D341Med (cell line): ENCODE results near the gene HIVEP3.

Experiments used
- DNase-seq: peaks from one replicate; pipeline ENCODE4 v3.0.0; 2012; ENCODE audit warnings: low spot score

Gene HIVEP3

DNA sequence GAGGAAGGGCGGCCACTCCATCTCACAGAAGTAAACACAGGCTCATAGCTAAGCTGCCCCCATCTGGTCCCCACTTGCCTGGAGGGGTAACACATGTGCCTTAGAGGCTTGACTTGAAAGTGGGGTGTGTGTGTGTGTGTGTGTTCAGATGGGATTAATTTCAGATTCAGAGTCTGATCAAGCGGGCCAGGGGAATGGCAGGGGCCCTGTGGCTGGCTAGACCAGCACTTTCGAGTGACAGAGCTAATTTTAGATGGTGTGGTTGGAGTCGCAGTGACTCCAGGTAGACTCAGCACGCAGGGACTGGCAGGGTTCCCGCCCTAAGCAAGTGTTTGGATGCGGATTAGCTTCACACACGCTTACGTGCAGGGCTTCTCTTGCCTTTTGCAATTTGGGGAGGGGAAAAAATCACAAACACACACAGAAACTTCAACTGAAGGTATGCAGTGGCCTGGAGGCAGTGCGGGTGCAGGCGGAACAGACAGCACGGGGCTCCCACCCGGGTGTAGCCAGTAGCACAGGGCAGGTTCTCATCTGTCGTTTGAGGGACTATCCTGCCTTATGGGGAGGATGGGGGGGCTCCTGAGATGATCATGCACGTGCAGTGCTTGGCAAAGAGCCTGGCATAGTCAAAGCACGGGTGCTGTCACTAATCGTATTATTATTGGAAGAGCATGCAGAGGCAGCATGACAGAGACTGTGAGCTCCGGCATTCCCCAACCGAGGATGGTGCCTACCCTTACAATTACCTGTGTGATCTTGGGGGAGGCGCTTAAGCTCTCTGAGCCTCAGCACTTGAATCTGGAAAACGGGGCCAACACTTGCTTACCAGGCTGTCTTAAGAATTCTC, 435.5 kb downstream of the HIVEP3 start:
- peak; percentile 63 for DNase-seq

DNA sequence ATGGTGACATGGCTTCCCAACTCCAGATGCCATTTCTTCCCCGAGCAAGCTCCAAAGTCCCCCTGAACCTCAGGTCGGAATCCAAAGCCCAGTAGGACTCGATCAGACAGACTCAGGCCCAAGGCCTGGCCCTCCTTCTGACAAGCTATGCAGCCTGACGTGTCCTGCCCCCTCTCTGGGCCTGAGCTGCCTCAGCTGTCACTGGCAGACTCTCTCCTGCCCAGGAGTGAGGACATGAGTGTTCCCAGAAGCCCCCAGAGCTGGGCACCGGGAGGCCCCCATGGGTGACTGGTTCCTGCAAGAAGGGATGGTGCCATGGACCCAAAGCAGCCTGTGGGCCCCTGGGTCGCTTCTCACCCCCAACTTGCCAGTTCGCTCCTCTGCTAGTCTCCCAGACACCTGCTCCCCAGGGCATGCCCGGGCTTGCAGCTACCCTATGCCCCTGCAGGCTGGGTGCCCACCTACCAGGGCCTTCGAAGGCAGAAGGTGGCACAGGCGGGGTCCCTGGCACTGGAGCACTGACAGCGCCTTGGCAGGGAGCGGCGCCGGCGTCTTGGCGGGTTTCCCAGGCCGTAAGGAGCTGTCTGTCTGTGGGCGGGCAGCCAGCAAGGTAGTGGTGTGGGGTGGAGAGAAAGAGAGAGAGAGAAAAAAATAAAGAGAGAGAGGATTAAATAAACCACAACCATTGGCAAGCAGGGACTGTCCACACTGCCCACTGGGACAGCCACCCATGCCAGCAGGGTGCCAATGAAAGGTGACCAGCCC, 436.5 kb downstream of the HIVEP3 start:
- peak; percentile 84 for DNase-seq

DNA sequence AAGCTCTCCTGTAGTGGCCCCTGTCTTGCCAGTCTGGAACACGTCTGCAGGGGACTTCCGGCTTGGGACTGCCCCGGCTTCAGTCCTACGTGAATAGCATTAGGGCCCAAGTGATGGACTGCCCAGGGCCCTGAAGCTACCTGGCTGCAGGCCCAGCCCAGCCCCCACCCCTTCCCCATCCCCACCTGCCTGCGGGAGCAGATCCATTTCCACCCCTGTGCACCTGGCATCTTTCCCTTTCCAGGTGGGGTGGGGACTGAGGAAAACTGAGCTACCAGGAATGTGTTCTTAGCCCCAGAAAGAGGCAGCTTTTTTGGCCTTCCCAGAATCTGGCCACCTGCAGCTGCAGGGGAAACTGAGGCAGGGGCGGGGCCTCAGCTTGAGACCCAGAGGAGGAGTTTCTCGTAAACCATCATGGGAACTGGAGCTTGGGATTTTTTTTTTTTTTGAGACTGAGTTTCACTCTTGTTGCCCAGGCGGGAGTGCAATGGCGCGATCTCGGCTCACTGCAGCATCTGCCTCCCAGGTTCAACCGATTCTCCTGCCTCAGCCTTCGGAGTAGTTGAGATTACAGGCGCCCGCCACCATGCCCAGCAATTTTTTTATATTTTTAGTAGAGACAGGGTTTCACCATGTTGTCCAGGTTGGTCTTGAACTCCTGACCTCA, 437.5 kb downstream of the HIVEP3 start:
- DNase-seq, result no peak

DNA sequence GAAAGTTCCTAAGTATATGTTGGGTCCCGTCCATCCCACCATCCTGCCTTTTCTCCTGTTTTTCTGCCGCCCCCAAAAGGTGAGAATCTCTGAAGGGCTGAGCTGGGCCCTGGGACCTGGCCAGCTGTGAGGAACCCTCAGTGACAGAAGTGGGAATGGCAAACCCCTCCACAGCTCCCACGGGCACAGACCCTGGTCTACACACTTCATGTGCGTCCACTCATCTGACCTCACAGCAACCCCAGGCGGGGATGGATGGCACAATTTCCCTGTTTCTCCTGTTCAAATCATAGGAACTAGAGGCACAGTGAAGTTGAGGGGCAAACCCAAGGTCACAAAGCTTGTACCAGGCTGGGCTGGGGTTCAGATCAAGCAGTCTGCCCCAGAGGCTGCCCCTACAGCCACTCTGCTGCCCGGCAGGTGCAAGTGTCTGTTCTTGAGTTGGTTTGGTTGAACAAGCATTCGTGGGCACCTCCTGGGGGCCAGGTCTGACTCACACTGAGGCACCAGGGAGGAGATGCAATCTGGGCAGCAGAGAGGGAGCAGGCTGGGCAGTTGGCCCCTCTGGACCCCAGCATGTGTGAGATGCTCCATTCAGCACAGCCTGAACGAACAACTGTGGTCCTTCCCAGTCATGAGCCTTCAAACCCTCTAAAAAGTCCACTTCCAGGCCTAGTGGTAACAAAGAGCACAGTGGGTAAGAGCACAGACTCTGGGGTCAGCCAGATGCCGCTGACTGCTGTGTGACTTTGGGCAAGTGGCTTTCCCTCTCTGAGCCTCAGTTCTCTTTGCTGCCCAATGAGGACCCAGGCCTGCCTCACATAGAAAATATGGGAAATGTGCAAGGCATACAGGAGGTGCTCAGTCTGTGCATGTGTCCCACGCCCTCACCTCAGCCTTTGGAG, 438.3 kb downstream of the HIVEP3 start:
- DNase-seq, result no peak

DNA sequence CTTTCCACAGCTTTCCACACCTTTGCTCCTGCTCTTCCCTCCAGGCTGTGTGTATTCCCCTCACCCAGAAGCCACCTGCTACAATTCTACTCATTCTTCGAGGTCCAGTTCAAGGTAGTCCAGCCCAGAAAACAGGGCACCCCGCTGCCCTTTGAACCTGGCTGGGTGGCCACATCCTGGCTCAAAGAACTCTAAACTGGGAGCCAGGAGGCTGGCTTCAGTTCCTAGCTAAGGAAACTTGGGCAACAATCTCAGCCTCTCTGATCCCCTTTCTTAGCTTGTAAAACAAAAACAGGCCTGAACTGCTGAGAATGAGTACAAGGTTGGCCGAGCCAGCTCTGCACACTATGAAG, 438.9 kb downstream of the HIVEP3 start:
- no peak for DNase-seq

DNA sequence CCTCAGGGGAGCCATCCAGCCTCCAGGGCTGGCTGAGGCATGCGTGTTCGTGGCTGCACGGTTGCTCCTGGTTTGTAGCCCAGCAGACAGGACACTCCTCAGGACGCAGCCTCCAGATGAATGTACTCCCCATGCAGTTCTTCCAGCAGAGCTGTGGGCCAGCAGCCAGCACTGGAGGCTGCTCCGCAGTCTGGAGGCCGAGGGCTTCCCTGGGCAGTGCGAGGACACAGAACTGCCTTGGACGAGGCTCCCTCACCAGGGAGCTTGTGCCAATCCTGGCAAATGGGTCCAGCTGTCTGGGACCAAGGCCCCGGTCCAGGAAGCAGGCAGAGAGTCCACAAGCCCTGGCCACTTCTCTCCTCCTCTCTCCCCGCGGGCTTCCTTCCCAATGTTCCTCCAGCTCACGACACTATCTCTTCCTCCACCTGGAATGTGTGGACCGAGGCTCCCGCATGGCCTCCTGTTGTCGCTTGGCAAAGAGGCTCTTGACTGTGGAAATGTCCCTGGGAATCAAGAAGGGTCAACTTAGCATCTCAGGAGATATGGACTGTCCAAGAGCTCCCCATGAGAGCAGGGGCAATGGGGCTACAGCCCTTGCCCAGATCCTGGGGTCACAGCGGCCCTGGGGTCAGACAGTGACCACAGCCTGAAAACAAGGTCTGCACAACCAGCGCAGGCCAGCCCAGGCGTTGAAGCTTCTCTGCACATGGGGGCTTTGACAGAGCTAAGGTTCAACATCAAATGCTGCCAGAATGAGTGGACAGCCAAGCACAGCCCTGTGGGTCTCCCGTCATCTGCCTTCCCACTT, 439.5 kb downstream of the HIVEP3 start:
- DNase-seq, result no peak

DNA sequence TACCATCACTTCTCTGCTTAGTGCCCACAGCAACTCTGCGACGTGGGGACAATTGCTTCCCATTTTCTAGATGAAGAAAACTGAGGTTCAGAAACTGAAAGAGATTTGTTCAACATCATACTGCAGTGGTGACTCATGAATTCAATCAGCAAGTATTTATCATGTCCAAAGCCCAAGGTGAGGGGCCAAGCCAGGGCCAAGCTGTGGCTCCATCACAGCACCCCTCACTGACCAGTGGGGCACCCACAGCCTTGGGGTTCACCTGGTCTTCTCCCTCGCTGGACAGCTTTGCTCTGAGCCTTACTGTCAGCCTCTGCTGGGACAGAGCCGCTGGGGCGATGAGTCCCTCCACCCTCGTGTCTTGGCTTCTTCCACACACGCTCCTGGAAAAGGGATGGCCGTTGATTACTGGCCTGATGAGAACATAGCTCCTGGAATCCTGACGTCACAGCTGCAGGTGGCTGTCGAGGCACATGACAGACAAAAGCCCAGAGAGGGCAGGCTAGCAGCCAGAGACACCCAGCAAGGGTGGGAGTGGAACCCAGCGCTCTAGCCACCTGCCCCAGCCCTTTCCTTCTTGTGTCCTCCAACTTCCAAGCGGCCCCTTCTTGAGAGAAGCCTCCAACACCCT, 440.5 kb downstream of the HIVEP3 start:
- no peak for DNase-seq

DNA sequence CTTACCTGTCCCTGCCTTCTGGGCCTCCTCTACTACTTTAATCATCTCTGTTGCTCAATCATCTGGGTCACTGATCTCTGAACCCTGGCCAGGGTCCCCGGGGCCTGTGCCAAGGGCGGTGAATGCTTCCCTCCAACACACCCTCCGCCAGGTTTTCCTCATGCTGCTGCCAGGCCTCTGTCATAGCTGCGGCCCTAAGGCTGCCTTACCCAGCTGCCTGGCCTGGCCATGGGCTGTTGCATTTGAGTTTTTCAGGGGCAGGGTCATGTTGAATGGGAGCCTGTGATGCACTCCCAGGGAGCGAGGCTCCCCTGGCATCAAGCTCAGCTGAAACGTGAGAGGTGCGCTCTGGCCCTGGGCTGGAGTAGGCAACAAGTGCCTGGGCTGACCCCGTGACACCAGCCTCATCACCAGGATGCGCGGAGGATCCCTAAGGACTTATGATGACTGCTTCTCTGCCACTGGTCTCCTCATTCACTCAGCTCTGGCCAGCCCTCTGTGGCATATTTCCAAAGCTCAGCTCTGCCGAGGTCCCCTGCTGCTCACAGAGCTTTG, 441.8 kb downstream of the HIVEP3 start:
- no peak for DNase-seq

DNA sequence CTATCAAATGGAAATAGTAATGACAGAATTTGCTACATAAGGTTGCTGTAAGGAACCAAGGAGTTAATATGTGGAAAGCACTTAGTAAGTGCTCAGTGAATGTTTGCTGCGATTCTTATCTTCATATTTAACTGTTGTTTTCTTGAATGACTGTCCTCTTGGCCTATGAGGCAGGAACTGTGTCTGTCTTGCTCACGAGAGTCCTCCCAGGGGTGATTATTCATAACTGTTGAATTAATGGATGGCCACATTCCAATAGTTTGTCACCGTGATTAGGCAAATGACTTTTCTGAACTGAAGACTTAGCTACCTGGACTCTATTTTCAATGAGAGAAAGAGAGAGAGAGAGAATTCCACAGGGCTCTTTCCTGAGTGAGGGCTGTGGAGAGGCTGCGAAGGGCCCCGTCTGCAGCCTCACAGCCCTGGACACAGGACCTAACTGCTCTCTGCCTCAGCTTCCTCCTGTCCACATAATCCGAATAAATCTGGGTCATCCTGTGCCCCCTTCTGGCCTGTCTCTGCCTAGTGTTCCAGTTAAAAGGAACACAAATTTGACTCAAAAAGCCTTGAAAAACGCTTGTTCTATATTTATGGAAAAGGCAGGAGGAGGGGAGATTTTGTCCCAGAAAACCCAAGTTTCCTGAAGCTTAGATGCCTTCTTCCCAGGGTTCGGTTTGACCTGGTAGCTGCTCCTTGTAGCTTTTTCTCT, 442.7 kb downstream of the HIVEP3 start:
- no peak for DNase-seq

DNA sequence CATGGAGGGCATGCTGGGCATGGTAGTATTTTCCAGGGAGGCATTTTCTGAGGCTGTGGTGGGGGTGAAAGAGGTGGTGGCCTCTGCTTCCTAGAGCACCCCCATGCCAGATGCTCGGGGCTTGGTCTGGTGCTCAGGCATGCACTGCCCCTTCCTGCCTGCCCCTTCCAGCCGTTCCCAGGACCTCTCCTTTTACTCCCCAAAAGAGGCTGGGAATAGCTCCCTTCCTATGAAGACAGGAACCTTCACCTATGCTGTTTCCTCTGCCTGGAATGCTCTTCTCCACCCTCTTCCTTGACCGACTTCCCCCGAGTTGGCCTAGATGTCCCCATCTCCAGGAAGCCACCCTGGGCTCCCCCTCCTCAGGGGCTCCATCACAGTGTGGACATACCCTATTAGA, 443.4 kb downstream of the HIVEP3 start:
- no peak for DNase-seq

DNA sequence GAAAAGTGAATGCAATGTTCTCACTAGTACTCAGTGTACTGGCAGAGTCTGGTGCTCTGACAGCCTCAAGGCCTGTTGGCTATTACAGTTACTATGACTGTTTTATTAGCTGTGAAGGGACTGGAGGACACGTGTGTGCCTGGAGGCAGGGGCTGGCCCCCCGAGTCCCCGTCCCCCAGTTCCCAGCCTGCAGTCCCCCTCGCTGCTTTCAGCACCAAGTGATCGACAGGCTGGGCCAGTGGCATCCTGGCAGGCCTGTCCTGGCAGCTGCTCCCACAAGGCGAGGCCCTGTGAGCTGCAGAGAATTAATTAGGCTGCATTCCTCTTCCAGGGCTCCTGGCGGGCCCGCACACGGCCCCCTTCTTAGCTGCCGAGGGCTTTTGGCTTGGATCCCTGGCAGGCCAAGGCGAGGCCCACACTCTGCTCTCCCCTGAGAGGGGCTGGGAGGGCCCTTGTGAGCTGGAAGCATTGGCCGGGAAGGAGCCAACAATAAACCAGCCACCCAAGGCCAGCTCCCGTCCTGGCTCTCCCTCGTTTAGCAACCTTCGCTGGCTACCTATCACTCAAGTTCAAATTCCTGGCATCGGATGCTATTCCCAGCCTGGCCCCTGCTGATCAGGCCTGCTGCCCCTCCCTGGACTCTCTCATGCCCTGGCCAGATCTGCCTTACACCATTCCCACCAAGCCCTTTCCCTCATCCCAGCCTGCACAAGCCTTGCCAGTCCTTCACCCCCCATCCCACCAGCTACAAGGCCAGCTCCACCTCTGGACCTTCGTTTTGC, 444.0 kb downstream of the HIVEP3 start:
- DNase-seq, result peak; percentile 65

DNA sequence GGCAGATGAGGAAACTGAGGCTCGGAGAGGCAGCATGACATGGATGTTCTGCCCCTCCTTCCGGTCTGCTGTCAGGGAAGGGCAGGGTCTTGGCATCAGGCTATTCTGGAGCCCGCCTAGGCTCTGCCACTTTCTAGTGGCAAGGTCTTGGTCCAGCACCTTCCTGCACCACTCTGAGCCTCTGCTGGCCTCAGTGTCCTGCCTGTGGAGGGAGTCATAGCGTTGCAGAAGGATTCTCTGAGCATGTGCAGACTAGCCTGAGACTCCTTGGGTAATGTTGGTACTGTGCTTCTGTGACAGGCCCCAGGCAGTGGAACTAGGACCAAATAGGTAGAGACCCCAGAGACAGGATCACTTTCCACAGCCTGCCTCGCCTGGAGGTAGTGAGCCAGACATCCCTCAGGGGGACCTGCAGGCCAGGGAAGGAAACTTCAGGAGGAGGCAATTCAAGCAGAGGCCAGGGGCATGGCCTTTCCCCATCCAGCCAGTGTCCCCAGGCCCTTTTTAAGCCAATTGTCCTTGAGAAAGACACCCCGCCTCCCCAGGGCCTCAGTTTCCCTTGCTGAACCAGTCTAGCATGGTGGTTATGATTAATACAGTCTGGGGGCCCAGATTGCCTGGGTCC, 444.9 kb downstream of the HIVEP3 start:
- DNase-seq, result no peak

DNA sequence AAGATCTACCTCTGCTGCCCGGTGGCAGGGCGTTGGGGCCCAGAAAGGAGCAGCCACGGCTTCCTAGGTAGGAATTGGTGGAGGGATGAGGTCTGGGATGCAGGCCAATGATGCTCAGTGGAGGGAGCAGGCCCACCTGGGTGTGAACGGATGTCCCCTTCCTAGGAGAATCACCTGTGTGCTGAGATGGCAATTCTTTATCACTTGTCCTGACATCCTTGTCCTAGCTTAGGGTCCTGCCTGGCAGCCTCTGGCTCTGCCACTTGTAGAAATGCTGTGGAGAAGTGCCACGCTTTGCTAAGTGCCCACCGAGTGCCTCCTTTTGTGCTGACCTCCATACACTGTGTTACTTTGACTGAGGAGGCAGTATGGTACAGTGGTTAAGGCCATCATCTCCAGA, 447.1 kb downstream of the HIVEP3 start:
- DNase-seq, result no peak

DNA sequence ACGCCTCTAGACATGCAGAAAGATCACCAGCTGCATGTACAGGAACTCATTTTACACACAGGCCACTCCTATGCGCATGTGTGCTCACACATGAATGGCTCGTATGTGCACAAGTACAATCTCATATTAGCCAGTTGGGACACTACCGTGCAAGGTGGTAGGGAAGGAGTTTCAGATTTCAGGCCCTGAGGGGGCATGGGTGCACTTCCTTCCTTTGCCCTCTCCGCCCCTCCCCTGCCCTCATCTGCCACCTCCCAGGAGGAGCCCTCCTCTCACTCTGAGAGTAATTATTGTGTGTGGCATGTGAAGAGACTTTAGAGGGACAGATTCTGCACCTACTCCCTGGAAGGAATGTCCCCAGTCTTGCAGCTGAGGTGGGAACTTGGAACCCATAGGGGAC, 449.0 kb downstream of the HIVEP3 start:
- no peak for DNase-seq

DNA sequence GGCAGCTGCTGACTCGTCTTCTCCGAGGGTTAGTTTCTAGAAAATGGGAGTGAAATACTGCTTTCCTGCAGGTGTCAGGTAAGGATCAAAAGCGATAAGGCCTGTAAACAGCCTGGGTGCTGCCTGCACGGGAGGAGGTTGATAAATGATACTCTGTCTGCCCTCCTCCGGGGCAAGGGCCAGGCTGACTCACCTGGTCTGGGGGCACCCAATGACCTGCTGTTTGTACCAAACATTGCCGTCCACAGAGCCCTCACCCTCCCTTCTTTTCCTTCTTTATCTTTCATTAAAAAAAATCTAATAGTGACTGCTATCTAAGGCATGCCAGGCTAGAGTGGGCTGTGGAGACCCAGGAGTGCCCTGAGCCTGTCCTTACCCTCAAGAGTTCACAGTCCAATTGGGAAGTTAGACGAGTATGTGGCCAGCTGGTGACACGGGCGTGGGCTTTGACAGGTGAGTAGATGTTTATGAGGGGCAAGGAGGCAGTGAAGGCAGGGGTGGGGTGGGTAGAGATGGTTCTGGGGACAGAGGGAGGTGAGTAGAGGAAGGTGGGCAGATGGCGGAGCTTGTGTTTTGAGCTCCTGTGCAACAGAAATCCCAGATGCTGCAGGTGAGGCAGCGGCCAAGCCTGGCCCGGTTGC, 450.5 kb downstream of the HIVEP3 start:
- DNase-seq, result no peak

DNA sequence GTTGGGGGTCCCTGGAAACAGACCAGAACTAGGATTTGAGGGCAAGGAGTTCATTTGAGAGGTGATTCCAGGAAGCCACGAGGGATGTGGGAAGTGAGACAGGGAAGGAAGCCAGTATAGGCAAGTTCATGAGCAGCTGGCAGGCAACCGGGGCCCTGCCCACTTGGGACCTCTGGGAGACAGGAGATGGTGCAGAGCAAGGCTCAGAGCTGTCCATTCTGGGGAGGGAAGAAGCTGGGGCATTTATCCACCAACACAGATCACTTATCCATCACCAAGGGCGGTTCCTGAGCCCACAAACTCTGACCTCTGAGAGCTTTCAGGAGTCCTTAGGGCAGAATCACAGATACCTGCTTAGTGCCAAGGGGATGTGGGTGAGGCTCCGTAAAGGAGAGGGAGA, 451.0 kb downstream of the HIVEP3 start:
- DNase-seq, result no peak

DNA sequence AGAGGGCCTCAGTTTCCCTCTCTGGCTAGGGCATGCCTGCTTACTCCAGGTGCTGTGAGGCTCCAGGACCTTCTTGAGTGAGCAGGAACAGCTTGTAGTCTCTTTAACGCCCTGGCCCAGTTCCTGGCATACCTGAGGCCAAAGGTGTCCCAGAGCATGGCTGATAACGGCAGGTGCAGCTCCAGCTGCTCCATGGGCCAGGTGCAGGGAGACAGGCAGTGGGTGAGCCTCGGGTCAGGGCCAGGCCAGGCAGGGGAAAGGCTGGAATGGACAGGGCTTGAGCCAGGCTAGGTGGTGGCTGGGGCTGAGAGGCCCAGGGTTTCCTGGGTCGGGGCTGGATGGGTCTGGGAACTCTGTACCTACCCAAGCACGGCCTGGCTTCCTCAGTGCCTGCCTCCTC, 452.6 kb downstream of the HIVEP3 start:
- DNase-seq, result no peak

DNA sequence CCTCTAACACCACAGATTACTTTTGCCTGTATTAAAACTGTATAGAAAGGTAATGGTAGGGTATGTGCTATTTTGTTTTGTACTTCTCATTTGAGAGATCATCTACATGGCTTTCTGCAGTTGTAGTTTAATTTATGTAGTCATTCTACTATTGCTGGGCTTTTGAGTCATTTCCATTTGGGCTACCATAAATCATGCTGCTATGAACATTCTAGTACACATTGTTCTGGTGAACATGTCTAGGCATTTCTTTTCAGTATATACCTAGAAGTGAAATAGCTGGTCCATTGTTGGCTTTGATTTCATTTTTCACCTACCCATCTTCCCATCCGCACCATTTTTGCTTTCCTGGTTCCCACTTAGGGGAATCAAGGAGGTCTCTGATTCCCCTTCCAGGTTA, 453.0 kb downstream of the HIVEP3 start:
- DNase-seq, result no peak
